Smooth muscle cell (in vitro differentiated cells): ENCODE results near the gene SLC37A4. TPM values are rescaled to one million over a fixed set of nuclear protein-coding genes. Genes with fewer than 3 reads are reported as not detected.

ENCODE experiments used
- DNase-seq: peaks from one replicate; lab custom pipeline; 2025; ENCODE audit not compliant: unreplicated experiment; lab: John Stamatoyannopoulos, UW
- H2AFZ ChIP-seq: fragments of 200-600 bp; sonication (generic); 2 replicates; pipeline ENCODE4 v1.6.0; 2016; ENCODE audit warnings: antibody characterized with exemption, low read depth, mild to moderate bottlenecking
- H3F3A ChIP-seq: fragments of 200-600 bp; sonication (generic); 2 replicates; pipeline ENCODE4 v1.6.0; 2017; ENCODE audit warnings: antibody characterized with exemption, low read depth
- H3K27ac ChIP-seq: fragments of 200-600 bp; sonication (generic); 2 replicates; pipeline ENCODE4 v1.5.1; 2016; ENCODE audit warnings: low read depth, mild to moderate bottlenecking
- H3K27me3 ChIP-seq: fragments of 200-600 bp; sonication (generic); 2 replicates; pipeline ENCODE4 v1.6.1; 2016; ENCODE audit warnings: low read depth, mild to moderate bottlenecking
- H3K36me3 ChIP-seq: fragments of 200-600 bp; sonication (generic); 2 replicates; pipeline ENCODE4 v1.5.1; 2016; ENCODE audit warnings: low read depth
- H3K4me1 ChIP-seq: fragments of 200-600 bp; sonication (generic); 2 replicates; pipeline ENCODE4 v1.5.1; 2016; ENCODE audit warnings: low read depth
- H3K4me2 ChIP-seq: fragments of 200-600 bp; sonication (generic); 2 replicates; pipeline ENCODE4 v1.6.0; 2016; ENCODE audit warnings: mild to moderate bottlenecking
- H3K4me3 ChIP-seq: fragments of 200-600 bp; sonication (generic); 2 replicates; pipeline ENCODE4 v1.5.1; 2016; ENCODE audit warnings: mild to moderate bottlenecking
- H3K79me2 ChIP-seq: fragments of 200-600 bp; sonication (generic); 2 replicates; pipeline ENCODE4 v1.6.0; 2016; ENCODE audit warnings: low read depth, mild to moderate bottlenecking
- H3K9ac ChIP-seq: fragments of 200-600 bp; sonication (generic); 2 replicates; pipeline ENCODE4 v1.6.0; 2016; ENCODE audit warnings: low read depth
- H3K9me3 ChIP-seq: fragments of 200-600 bp; sonication (generic); replicated peaks from 2 replicates; pipeline ENCODE4 v1.5.1; 2016; ENCODE audit warnings: low read depth
- H4K20me1 ChIP-seq: fragments of 200-600 bp; sonication (generic); 2 replicates; pipeline ENCODE4 v1.6.0; 2016; ENCODE audit warnings: low read depth
- WGBS: methylation state at CpG from one replicate; pipeline ENCODE4 v1.1.7; 2016; ENCODE audit warnings: low lambda C conversion rate; 5-methylcytosine and 5-hydroxymethylcytosine counted together
- polyA plus RNA-seq: library from polyadenylated mRNA; unstranded; fragments of >200 nt; fragmentation: Nextera tagmentation; extraction: Ambion mirVana; gene quantifications from 2 replicates; pipeline ENCODE4 v1.2.1, GENCODE V29; 2016
- total RNA-seq: library from RNA; depleted of rRNA; stranded (reverse); fragments of >200 nt; gene quantifications from 2 replicates; pipeline ENCODE4 v1.2.3, GENCODE V29; 2014
- TF ChIP-seq, protein P1 (sequence below): fragments of 200-600 bp; sonication (generic); IDR thresholded peaks from 2 replicates; pipeline ENCODE4 v1.5.1; 2017; ENCODE audit warnings: borderline replicate concordance, mild to moderate bottlenecking, antibody characterized with exemption; ENCODE audit not compliant: insufficient read depth, poor library complexity, severe bottlenecking

Gene SLC37A4
- total and polyA plus RNA-seq, 2 experiments from 2014 or later, result 22.3 to 22.8 TPM

DNA sequence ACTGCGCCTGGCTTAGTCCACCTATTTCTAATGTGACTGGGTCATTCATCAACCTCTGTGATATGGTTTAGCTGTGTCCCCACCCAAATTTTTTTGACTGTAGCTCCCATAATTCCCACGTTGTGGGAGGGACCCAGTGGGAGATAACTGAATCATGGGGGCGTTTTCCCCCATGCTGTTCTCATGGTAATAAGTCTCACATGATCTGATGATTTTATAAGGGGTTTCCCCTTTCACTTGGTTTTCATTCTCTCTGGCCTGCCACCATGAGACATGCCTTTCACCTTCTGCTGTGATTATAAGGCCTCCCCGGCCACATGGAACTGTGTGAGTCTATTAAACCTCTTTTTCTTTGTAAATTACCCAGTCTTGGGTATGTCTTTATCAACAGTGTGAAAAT is 24.0 kb downstream of the SLC37A4 start:
- H3K9me3 ChIP-seq, result no peaks in the 10 kb centered on the region
- H3K4me3 ChIP-seq, result no peak overlapping the region
- peaks cover 5% of the 10 kb centered on the region for H3K36me3 ChIP-seq
- H3K4me1 ChIP-seq, result no peaks in the 10 kb centered on the region
- H2AFZ ChIP-seq, result no peak overlapping the region
- H3K27me3 ChIP-seq, result no peaks in the 10 kb centered on the region
- no peak overlapping the region for H3K4me2 ChIP-seq
- DNase-seq, result no peak
- H3F3A ChIP-seq, result peaks cover 5% of the 10 kb centered on the region
- 95% methylated on average over 4 of the region's 4 CpGs for WGBS
- peaks cover 7% of the 10 kb centered on the region for H3K79me2 ChIP-seq
- H3K27ac ChIP-seq, result no peak overlapping the region
- H4K20me1 ChIP-seq, result no peaks in the 10 kb centered on the region
- TF ChIP-seq, protein P1, sequence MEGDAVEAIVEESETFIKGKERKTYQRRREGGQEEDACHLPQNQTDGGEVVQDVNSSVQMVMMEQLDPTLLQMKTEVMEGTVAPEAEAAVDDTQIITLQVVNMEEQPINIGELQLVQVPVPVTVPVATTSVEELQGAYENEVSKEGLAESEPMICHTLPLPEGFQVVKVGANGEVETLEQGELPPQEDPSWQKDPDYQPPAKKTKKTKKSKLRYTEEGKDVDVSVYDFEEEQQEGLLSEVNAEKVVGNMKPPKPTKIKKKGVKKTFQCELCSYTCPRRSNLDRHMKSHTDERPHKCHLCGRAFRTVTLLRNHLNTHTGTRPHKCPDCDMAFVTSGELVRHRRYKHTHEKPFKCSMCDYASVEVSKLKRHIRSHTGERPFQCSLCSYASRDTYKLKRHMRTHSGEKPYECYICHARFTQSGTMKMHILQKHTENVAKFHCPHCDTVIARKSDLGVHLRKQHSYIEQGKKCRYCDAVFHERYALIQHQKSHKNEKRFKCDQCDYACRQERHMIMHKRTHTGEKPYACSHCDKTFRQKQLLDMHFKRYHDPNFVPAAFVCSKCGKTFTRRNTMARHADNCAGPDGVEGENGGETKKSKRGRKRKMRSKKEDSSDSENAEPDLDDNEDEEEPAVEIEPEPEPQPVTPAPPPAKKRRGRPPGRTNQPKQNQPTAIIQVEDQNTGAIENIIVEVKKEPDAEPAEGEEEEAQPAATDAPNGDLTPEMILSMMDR, result no peak
- no peak overlapping the region for H3K9ac ChIP-seq

DNA sequence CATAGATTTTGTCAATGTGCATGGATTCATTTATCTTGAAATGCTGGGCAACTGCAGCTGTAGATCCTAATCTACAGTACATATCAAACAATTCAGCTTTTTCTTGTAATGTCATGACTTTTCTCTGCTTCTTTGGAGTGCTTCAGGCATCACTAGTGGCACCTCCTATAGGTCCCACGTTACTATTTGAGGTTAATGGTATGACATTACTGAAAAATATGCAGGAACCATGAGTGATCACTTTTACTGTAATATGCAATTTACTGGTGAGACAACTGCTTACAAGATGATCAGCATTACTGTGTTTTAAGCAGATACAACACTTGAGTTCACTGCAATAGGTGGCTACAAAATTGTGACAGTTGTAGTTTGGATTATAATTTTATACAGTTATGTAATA is 29.8 kb downstream of the SLC37A4 start:
- Histone ChIP-seq H2AFZ (no peak overlapping the region), H4K20me1 (no peaks in the 10 kb centered on the region), H3K27ac (peak overlapping the region; percentile 45), H3K36me3 (peaks cover 8% of the 10 kb centered on the region), H3K4me3 (no peak overlapping the region), H3K9ac (no peak overlapping the region), H3K4me2 (no peak overlapping the region), H3K9me3 (no peaks in the 10 kb centered on the region), H3F3A (no peaks in the 10 kb centered on the region), H3K79me2 (peaks cover 19% of the 10 kb centered on the region), H3K27me3 (no peaks in the 10 kb centered on the region), H3K4me1 (peaks cover 17% of the 10 kb centered on the region)
- 48% methylated on average over 1 of the region's 1 CpG for WGBS
- TF ChIP-seq, protein P1, result no peak
- no peak for DNase-seq

DNA sequence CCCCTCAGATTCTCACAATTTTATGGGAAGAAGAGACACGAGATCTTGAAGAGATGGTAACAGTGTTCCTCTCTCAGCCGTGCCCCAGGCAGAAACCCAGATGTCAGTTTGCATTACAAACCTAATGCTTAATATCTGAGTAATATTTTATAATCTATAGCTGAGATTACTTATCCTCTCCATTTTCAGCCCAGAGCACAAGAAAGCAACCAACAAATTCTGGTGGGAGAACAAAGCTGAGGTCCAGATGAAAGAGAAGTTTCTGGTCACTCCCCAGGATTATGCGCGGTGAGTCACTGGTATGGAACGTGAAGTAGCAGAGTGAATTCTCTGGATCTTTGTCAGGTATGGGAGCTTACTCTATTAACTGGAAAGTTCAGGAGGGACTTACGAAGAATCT is 31.9 kb downstream of the SLC37A4 start:
- peak overlapping the region; percentile 94 for H2AFZ ChIP-seq
- DNase-seq, result no peak
- H3K79me2 ChIP-seq, result peaks cover 15% of the 10 kb centered on the region
- H3K4me3 ChIP-seq, result peak overlapping the region; percentile 79
- H3K27me3 ChIP-seq, result no peaks in the 10 kb centered on the region
- H3K9me3 ChIP-seq, result no peaks in the 10 kb centered on the region
- H3F3A ChIP-seq, result no peaks in the 10 kb centered on the region
- H3K4me1 ChIP-seq, result peaks cover 17% of the 10 kb centered on the region
- H3K27ac ChIP-seq, result peak overlapping the region; percentile 53
- TF ChIP-seq, protein P1, result no peak
- peaks cover 8% of the 10 kb centered on the region for H3K36me3 ChIP-seq
- H3K4me2 ChIP-seq, result peak overlapping the region; percentile 94
- H3K9ac ChIP-seq, result peak overlapping the region; percentile 25
- no peaks in the 10 kb centered on the region for H4K20me1 ChIP-seq
- 10% methylated on average over 6 of the region's 6 CpGs for WGBS

DNA sequence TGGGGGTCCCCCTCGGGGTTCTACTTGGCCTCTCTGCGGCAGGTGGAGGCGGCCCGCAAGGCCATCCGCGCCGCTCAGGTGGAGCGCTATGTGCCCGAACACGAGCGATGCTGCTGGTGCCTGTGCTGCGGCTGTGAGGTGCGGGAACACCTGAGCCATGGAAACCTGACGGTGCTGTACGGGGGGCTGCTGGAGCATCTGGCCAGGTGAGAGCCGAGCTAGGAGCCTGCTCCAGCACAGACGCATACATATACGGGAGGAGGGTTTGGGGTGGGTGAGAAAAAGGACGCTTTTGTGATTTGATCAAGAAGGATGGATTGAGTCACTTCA is 32.3 kb downstream of the SLC37A4 start:
- TF ChIP-seq, protein P1, result no peak
- Histone ChIP-seq H3K36me3 (peaks cover 8% of the 10 kb centered on the region), H3K79me2 (peaks cover 15% of the 10 kb centered on the region), H2AFZ (peak overlapping the region; percentile 94), H3K4me3 (peak overlapping the region; percentile 79), H3K9ac (peak overlapping the region; percentile 25), H3K4me2 (peak overlapping the region; percentile 94), H4K20me1 (no peaks in the 10 kb centered on the region), H3F3A (no peaks in the 10 kb centered on the region), H3K27me3 (no peaks in the 10 kb centered on the region), H3K4me1 (peaks cover 17% of the 10 kb centered on the region), H3K9me3 (no peaks in the 10 kb centered on the region), H3K27ac (peak overlapping the region; percentile 53)
- DNase-seq, result no peak
- WGBS, result under 1% methylated on average over 19 of the region's 19 CpGs
